GM23338 (cell line): Measurements from ENCODE around the gene LIPA. TPM values are rescaled to one million over a fixed set of nuclear protein-coding genes. Genes with fewer than 3 reads are reported as not detected.

Experiments
- polyA plus RNA-seq: library from polyadenylated mRNA; unstranded; fragments of >200 nt; fragmentation: Nextera tagmentation; extraction: Ambion mirVana; gene quantifications from 2 replicates; pipeline ENCODE4 v1.2.1, GENCODE V29; 2016
- total RNA-seq: library from RNA; depleted of rRNA; stranded (reverse); fragments of >200 nt; shearing (Covaris generic); gene quantifications from 2 replicates; pipeline ENCODE4 v1.2.3, GENCODE V29; 2014; rRNA removed

The LIPA gene
- total and polyA plus RNA-seq, 2 experiments from 2014 or later, result 37.8 to 86.3 TPM

Other genes starting within 250 kb of the LIPA start
- gene CH25H, start 44.5 kb downstream of the LIPA start, total RNA-seq, result 0.47 and 1.3 TPM in 2 replicates
- 1.7 and 1.8 TPM in 2 replicates for gene CH25H, start 44.5 kb downstream of the LIPA start, polyA plus RNA-seq
- not detected in 2 replicates for gene IFIT2, start 50.3 kb upstream of the LIPA start, total RNA-seq
- 0.10 and 0.24 TPM in 2 replicates for gene IFIT2, start 50.3 kb upstream of the LIPA start, polyA plus RNA-seq
- gene IFIT3, start 76.2 kb upstream of the LIPA start, total RNA-seq, result 0.43 and 0.52 TPM in 2 replicates
- 0.42 TPM in 2 replicates for gene IFIT3, start 76.2 kb upstream of the LIPA start, polyA plus RNA-seq
- gene IFIT1B, start 126.3 kb upstream of the LIPA start, total RNA-seq, result not detected in 2 replicates
- 0.10 TPM in 2 replicates for gene IFIT1B, start 126.3 kb upstream of the LIPA start, polyA plus RNA-seq
- gene IFIT1, start 140.8 kb upstream of the LIPA start, total RNA-seq, result 3.1 and 3.9 TPM in 2 replicates
- gene IFIT1, start 140.8 kb upstream of the LIPA start, polyA plus RNA-seq, result 1.5 and 2.4 TPM in 2 replicates
- gene IFIT5, start 162.8 kb upstream of the LIPA start, total RNA-seq, result 2.7 TPM in 2 replicates
- gene IFIT5, start 162.8 kb upstream of the LIPA start, polyA plus RNA-seq, result 2.7 and 3.2 TPM in 2 replicates